NOMO-1 (cell line): ENCODE results near the gene TWIST2.

Source experiments
- DNase-seq, 2 experiments: peaks; one replicate each; lab custom pipeline; 2025; ENCODE audit not compliant: unreplicated experiment in 2 of 2; lab: John Stamatoyannopoulos, UW

Gene TWIST2

DNA sequence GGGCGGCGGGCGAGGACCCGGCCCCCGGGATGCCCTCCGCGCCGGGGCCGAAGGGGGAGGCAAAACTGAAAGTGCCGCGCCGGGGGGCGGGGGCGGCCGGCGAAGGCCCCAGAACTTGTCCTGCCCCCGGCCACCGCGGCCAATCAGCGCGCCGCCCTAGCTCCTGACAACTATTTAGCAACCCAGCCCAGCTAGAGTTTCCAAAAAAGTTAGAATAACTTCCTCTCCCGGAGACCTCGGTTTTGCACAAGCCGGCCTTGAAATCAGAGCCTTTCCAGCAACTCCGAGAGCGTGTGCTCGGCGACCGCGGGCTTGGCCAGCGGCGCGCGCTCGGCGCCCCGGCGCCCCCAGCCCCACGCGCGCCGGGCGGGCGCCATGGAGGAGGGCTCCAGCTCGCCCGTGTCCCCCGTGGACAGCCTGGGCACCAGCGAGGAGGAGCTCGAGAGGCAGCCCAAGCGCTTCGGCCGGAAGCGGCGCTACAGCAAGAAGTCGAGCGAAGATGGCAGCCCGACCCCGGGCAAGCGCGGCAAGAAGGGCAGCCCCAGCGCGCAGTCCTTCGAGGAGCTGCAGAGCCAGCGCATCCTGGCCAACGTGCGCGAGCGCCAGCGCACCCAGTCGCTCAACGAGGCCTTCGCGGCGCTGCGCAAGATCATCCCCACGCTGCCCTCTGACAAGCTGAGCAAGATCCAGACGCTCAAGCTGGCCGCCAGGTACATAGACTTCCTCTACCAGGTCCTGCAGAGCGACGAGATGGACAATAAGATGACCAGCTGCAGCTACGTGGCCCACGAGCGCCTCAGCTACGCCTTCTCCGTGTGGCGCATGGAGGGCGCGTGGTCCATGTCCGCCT lies at the start of gene TWIST2:
TWIST2 (plus strand) TSS at position 245 of the 850 bp plus-strand sequence; CDS start at position 376, 131 bp downstream.
- DNase-seq: peak; percentile 92 to 93

DNA sequence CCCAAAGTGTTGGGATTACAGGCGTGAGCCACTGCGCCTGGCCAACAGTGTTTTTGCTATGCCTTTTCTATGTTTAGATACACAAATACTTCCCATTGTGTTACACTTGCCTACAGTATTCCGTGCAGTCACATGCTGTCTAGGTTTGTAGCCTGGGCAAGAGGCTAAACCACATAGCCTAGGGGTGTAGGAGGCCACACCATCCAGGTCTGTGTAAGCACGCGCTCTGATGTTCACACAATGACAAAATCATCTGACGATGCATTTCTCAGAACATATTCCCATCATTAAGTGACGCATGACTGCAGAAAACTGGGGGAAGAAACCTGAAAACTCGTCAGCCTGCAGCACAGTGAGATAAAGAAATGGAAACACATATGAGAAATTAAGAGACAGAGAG lies 46.1 kb upstream of the TWIST2 start:
- no peak for DNase-seq

DNA sequence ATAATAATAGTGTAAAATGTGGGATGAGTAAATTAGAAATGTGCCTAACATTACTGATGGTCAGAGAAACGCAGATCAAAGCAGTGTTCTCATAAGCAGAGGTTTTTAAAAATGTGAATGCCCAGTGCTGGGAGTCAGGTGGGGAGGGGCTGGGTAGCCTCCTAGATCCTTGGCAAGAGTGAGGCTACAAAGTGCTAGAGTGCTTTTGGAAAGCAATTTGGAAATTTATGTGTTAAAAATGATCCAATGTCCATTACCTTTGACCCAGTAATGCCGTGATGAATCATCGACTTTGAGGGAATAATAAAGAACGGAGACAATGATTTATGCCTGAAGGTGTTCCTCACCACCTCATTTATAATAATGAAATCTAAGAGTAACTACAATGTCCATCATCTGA lies 44.9 kb upstream of the TWIST2 start:
- no peak for DNase-seq

DNA sequence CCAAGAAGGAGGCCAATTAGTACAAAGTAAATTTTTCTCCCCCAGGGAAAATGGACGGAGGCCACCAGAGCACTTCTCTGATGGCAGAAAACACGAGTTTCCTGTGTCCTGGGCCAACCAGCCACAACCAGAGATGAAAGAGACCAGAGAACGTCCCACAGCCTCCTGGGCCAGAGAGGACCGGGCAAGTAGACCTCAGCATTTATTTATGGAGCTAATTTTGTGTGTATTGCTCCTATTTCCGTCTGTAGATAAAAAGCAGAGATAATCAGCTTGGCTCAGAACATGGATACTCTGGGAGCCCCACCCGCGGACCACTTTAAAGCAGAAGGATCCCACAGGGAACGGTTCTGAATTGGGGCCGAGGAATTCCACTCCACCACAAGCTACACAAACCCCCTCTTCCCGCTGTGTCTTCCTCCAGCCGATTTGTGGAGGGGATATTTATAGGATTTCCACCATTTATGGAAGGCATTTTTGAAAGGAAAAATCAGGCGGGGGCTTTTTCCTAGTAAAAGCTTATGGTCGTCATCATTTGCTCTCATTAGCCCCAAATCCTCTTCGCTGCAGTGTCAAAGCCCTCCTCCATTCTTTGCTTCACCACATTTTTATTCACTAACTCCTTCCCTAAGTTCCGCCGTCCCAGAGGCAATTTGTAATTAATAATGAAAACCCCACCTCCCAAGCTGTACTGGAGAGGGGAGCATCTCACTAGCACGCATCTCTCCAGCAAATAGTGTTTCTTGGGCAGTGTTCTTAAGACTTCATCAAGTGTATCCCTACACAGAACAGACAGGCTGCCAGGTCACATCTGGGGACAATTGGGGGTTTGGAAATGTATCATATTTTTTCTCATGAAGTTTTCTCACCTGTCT lies 43.7 kb upstream of the TWIST2 start:
- no peak for DNase-seq

DNA sequence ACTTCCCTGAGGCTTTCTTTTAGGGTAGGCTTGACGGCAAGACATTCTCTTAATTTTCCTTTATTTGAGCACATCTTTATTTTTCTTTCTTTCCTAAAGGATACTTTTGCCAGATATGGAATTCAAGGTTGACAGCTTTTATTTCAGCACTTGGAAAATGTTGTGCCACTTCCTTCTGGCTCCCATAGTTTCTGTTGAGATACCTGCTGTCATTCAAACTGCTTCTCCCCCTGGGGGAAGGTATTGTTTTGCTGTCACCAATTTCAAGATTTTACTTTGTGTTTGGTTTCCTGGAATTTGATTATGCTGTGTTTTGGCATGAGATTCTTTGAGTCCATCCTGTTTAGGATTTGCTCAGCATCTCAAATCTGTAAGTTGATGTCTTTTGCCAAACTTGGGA lies 39.1 kb upstream of the TWIST2 start:
- DNase-seq: no peak

DNA sequence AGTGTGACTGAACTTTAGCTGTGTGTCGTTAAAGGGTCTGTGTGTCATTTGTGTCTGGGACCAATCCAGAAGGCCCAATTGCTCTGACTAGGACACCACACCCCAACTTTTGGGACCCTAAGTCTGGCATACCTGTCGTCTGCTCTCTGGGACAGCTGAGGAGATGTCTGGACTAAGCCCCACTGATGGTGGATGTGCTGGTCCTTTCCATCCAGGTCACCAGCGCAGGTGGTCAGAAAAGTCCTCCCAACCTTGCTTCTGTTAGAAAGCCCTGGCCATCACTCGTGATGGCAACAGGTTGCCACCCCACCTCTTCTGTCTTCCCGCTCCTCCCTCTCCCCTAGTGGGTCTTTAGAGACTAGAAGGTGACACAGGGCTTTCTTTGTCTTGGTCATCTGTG lies 37.6 kb upstream of the TWIST2 start:
- no peak for DNase-seq

DNA sequence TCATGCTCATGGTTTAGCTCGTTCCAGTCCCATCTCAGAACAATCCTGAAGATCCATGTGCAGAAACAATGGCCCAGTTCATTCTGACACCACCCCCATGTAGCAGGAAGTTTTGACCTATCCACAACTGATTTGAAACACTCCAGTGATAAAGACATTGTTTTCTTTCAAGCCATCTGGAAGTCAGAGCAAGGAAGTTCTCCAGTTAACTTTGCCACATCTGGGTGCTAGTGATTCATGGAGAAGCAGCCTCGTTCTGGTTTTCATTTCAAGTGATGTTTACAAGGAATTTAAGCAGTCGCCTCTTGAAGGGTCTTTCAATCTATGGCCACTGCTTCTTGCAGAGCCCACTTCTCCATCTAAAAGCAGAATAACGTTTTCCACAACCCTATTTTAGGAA lies 36.6 kb upstream of the TWIST2 start:
- no peak for DNase-seq

DNA sequence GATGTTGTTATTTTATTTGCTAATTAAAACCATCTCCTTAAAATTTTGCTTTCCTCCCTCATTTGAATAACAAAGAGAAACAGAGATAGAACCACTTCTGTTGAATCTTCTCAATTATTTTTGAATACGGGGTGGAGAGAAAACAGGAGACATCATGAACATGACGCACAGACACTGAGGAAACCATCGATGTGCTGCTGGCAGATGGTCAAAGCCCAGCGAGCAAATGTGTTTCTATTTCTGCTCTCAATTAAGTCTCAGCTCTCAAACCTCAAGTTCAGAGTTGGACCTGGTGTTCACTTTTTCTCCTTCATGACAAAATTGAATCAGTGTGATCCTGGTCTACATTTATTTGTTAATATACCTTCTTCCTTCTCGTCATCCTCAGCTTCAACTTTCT lies 36.1 kb upstream of the TWIST2 start:
- no peak for DNase-seq

DNA sequence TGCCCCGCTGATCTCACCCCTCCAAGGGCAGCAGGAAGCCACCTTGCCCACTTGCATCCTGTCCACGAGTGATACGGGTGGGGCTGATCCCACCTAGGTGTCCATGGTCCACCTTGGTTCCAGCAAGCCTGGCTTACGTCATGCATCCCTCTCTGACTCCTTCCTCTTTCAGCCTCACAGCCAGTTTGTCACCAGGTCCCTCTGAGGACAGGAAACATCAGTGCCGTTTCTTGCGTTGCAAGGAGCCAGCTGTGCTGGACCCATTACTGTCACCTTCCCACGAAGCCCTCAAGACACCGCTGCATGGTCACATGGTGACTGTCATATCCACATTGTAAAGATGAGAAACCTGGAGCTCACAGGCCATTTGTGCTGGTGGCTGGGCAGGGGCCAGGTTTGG lies 34.8 kb upstream of the TWIST2 start:
- DNase-seq: no peak

DNA sequence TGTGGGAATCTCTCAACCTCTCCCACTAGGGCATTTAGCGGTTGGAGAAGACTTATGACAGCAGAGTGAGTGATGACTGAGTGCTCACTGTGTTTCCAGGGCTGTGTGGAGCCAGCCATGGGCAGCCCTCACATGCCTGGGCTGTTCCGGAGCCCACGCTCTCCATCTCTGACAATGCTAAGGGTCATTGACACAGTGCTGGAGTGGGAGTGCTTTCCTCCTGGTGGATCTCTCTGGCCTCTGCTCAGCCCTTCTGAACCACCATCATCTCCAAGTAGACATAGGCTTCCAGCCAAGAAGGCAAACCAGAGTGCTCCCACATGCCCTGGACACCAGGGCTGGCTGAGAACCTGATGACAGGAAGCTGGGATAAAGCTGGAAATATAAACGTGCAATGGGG lies 33.1 kb upstream of the TWIST2 start:
- DNase-seq: no peak

DNA sequence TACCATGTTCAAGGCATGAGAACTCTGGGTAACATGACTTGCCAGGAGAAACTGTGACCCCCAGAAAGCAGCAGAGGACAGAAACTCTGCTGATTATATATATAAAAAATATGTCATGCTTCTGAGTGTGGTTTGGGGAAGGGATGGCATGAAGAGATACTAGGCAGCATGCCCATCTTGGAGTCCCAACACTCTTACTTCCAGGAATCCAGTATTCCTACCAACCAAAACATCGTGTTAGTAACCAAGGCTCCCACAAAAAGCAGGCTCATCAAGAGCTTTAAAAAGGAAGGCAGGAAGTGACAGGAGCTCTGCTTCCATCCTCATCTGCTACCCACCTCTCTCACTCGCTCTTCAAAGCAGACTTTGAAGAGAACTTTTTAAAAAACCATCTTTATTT lies 31.6 kb upstream of the TWIST2 start:
- DNase-seq: no peak

DNA sequence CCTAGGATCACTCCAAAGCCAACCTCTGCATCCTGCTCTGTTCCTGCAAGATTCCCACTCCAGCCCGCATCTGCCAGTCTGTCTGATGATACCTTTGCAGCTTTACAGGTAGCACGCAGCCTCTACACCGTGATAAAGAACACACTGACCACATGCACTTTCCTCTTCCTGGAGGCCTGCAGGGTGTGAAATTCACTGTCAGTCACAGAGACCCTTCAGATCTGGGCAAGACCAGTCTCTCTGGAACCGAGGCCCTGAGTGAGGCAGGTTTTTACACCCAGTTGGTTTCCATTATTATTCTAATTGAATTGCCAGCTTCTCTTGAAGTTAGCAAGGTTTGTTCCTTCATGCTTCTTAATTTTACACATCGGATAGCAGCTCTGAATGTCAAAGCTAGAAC lies 30.5 kb upstream of the TWIST2 start:
- no peak for DNase-seq

DNA sequence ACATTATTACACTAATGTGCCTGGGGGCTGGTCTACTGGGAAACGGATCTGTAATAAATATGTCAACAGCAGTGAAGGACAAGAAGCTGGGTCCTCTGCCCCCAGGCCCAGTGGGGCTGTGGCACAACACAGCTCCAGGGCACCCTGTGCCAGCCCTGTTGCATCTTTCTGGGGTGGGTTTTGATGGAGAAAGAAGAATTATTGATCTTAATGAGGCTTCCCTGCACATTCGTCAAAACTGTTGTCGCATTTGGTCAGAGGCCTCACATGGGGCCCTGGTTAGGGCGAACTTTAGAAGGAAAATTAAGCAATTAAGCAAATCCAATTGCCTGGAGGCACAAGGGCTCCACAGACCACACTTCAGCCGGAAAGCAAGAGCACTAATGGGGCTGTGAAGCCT lies 30.0 kb upstream of the TWIST2 start:
- no peak for DNase-seq

DNA sequence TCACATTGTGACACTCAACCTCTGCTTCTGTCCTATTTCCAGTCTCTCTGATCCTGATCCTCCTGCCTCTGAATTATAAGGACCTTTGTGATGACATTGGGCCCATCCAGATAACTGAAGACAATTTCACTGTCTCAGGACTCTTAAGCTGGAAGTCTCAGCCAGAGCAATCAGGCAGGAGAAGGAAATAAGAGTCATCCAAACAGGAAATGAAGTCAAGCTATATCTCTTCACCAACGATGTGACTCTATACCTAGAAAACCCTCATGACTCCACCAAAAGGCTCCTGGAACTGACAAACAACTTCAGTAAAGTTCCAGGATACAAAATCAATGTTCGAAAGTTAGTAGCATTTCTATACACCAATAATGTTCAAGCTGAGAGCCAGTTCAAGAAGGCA lies 29.3 kb upstream of the TWIST2 start:
- no peak for DNase-seq

DNA sequence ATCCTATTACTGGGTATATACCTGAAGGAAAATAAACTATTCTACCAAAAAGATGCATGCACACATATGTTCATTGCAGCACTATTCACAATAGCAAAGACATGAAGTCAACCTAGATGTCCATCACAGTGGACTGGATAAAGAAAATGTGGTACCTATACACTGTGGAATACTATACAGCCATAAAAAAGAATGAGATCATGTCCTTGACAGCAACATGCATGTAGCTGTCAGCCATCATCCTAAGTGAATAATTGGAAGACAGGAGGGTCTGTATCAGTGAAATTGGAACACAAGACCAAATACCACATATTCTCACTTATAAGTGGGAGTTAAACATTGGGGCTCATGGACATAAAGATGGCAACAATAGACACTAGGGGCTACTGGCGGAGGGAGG lies 27.7 kb upstream of the TWIST2 start:
- no peak for DNase-seq

DNA sequence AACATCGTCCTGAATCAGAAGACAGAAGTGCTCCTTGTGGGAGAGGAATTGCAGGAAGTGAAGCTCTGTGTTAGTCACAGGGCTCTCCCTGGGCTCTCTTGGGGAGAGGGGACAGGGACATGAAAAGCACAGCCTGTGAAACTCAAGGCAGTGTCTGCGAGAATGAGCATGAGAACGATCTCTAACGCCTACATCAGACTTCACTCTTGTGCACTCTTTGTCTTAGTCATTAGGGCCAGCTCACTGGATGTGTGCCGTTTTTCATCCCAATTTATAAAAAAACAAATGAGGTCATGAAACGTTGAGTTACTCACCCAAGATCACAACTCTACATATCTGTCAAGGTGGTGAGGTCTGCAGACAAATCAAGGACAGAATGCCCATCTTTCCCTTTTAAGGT lies 27.0 kb upstream of the TWIST2 start:
- no peak for DNase-seq

DNA sequence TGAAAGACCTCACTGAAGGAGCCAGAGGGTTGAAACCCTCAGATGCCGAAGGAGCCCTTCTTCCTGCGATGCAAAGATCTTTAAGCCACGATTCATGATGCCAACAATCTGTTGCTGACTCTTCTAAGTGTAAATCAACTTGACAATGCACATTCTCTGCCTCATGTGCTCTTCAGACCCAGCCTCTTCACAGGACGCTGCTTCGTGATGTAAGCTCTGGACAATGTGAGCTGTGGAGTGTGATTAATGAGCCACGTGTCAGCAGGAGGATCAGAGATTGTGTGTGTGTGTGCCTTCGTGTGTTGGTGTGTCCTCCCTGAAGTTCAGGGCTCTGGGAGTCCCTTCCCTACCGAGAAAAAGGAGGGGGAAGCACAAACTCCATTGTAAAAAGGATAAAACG lies 26.5 kb upstream of the TWIST2 start:
- no peak for DNase-seq

DNA sequence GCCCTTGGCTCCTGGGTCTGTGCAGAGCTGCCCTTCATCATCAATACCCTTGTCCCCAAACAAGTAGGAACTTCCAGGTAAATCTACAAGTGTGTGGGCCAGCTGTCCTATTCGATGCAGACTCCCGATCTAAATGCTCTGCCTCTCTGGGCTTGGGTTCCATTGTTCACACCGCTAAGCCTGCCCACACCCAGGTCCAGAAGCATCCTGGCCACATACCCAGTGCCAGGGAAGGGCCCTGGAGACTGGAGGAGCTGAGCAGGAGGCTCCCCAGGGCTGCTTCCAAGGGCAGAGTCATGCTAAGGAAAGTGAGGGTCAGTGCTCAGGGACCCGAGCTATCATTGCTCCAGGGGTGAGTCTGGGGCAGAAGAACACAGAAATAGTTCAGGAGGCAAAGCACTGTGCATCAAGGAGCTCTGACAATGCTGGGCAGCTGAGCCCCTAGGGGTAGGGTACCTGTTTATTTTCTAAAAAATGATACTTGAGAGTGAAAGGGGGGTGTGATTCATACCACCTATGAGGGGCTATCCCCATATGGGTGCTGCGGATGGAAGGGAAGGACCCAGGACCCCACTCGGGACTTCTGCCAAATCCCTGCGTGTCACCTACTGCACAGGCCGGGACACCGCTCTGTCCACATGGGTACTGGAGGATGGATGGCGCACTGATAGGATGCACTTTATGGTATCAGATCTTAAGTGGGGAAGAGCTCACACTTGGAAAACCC lies 25.8 kb upstream of the TWIST2 start:
- no peak for DNase-seq

DNA sequence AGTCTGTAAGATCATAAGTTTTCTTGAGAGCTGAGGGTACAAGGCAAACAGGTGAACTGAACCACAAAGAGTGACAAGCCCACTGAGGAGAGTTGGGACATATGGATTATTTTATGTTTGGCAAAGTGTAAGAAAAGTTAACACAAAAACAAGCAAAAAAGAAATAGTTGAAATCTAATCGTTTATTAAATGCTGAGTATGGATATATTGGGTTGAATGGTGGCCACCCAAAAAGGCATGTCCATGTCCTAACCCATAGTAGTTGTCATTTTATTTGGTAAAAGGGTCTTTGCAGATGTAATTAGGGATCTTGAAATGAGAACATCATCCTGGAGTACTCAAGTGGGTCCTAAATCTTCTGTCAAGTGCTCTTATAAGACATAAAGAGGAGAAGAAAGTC lies 24.9 kb upstream of the TWIST2 start:
- no peak for DNase-seq

DNA sequence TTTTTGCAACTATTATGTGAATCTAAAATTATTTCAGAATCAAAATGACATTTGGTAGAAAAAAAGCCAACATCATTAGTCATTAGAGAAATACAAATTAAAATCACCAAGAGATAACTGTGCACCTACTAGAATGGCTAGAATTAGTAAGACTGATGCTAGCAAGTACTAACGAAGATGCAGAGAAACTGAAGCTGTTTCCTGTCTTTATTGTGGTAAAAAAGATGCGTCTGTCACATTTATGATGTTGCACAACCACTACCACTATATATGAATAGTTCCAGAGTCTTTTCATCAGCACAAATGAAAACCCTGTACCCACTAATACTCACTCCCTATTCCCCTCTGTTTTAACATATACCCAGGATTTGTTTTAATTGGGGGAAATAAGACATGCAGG lies 16.7 kb upstream of the TWIST2 start:
- DNase-seq: peak in 1 of 2 experiments; percentile 2

DNA sequence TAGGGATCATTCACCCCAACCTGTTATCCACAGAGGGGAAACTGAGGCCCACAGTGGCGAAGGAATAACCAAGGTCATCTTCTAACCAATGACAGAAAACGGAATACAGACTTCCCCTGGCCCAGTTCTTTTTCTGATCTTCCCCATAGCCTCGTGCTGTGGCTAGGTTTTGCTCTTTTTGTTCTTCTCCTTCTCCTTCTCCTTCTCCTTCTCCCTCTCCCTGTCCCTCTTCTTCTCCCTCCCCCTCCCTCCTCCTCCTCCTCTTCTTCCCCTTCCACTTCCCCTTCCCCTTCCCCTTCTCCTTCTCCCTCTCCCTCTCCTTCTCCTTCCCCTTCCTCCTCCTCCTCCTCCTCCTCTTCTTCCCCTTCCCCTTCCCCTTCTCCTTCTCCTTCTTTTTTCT lies 12.9 kb upstream of the TWIST2 start:
- DNase-seq: no peak
